ENCODE results near the gene DTNB. TPM values are rescaled to one million over a fixed set of nuclear protein-coding genes. Genes with fewer than 3 reads are reported as not detected.

DTNB gene
- total RNA-seq, 1 donor from 2014 or later: 12.0 TPM

DNA sequence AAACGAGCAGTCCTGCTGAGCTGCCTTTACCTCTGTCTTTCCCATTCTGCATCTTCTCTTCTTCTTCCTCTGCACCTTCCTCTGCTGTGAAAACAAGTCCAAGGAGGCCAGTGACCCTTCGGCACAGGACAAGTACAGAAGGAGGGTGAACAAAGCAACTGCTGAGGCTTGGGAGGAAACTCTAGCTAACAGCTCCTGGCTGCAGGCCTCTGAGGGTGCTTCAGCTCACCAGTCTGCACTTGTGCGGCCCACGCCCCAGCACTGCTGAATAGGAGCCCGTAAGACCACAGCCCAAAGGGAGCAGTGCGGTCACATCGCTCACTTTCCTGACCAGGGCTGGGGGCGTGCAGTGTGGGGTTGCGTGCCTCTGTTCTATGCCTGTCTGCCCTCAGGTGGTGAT, 289.6 kb downstream of the DTNB start:
- no peaks in the 10 kb centered on the region for H3K36me3 Mint-ChIP-seq (ENCODE audit: low read depth, unreplicated experiment)
- peaks cover 6% of the 10 kb centered on the region for H3K27me3 Mint-ChIP-seq (ENCODE audit: unreplicated experiment)
- TF ChIP-seq, protein P1, sequence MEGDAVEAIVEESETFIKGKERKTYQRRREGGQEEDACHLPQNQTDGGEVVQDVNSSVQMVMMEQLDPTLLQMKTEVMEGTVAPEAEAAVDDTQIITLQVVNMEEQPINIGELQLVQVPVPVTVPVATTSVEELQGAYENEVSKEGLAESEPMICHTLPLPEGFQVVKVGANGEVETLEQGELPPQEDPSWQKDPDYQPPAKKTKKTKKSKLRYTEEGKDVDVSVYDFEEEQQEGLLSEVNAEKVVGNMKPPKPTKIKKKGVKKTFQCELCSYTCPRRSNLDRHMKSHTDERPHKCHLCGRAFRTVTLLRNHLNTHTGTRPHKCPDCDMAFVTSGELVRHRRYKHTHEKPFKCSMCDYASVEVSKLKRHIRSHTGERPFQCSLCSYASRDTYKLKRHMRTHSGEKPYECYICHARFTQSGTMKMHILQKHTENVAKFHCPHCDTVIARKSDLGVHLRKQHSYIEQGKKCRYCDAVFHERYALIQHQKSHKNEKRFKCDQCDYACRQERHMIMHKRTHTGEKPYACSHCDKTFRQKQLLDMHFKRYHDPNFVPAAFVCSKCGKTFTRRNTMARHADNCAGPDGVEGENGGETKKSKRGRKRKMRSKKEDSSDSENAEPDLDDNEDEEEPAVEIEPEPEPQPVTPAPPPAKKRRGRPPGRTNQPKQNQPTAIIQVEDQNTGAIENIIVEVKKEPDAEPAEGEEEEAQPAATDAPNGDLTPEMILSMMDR (IDR thresholded peaks at IDR 0.05; ENCODE audit: unreplicated experiment): no peak
- no peaks in the 10 kb centered on the region for H3K9me3 Mint-ChIP-seq (ENCODE audit: unreplicated experiment)
- H3K27ac Mint-ChIP-seq (ENCODE audit: unreplicated experiment): no peak overlapping the region
- no peak for DNase-seq (ENCODE audit: low spot score)
- no peak overlapping the region for H3K4me3 Mint-ChIP-seq (ENCODE audit: unreplicated experiment)
- H3K4me1 Mint-ChIP-seq (ENCODE audit: unreplicated experiment): no peaks in the 10 kb centered on the region

DNA sequence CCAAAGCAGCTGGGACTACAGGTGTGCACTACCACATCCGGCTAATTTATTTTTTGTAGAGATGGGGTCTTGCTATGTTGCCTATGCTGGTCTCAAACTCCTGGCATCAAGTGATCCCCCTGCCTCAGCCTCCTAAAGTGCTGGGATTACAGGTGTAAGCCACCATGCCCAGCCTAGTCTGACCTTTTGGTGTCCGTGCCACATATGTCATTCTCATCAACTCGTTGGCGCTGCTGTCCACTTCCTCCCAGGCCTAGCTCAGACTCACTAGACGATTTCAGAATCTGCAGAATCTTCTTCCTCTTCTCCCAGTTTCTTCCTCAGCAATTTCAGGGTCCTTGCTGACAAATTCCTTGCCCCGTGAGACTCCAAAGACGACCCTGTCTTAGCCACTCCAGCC, 291.9 kb downstream of the DTNB start:
- TF ChIP-seq, protein P1 (IDR thresholded peaks at IDR 0.05; ENCODE audit: unreplicated experiment): no peak
- H3K4me1 Mint-ChIP-seq (ENCODE audit: unreplicated experiment): no peaks in the 10 kb centered on the region
- no peak overlapping the region for H3K4me3 Mint-ChIP-seq (ENCODE audit: unreplicated experiment)
- H3K9me3 Mint-ChIP-seq (ENCODE audit: unreplicated experiment): no peaks in the 10 kb centered on the region
- DNase-seq (ENCODE audit: low spot score): no peak
- peaks cover 6% of the 10 kb centered on the region for H3K27me3 Mint-ChIP-seq (ENCODE audit: unreplicated experiment)
- no peaks in the 10 kb centered on the region for H3K36me3 Mint-ChIP-seq (ENCODE audit: low read depth, unreplicated experiment)
- H3K27ac Mint-ChIP-seq (ENCODE audit: unreplicated experiment): no peak overlapping the region

GRCh38 chr2:25380586-25381375, 292.6 kb downstream of the DTNB start:
- Mint-ChIP-seq H3K9me3 (ENCODE audit: unreplicated experiment) (no peaks in the 10 kb centered on the region), H3K4me3 (ENCODE audit: unreplicated experiment) (no peak overlapping the region), H3K27ac (ENCODE audit: unreplicated experiment) (no peak overlapping the region), H3K4me1 (ENCODE audit: unreplicated experiment) (peaks cover 4% of the 10 kb centered on the region), H3K36me3 (ENCODE audit: low read depth, unreplicated experiment) (no peaks in the 10 kb centered on the region), H3K27me3 (ENCODE audit: unreplicated experiment) (peaks cover 10% of the 10 kb centered on the region)
- TF ChIP-seq, protein P1 (IDR thresholded peaks at IDR 0.05; ENCODE audit: unreplicated experiment): no peak
- DNase-seq (ENCODE audit: low spot score): no peak

GRCh38 chr2:25380023-25380422, 293.4 kb downstream of the DTNB start:
- no peaks in the 10 kb centered on the region for H3K9me3 Mint-ChIP-seq (ENCODE audit: unreplicated experiment)
- peaks cover 10% of the 10 kb centered on the region for H3K27me3 Mint-ChIP-seq (ENCODE audit: unreplicated experiment)
- H3K4me3 Mint-ChIP-seq (ENCODE audit: unreplicated experiment): no peak overlapping the region
- no peaks in the 10 kb centered on the region for H3K36me3 Mint-ChIP-seq (ENCODE audit: low read depth, unreplicated experiment)
- H3K27ac Mint-ChIP-seq (ENCODE audit: unreplicated experiment): no peak overlapping the region
- TF ChIP-seq, protein P1 (IDR thresholded peaks at IDR 0.05; ENCODE audit: unreplicated experiment): no peak
- no peak for DNase-seq (ENCODE audit: low spot score)
- H3K4me1 Mint-ChIP-seq (ENCODE audit: unreplicated experiment): peaks cover 4% of the 10 kb centered on the region

DNA sequence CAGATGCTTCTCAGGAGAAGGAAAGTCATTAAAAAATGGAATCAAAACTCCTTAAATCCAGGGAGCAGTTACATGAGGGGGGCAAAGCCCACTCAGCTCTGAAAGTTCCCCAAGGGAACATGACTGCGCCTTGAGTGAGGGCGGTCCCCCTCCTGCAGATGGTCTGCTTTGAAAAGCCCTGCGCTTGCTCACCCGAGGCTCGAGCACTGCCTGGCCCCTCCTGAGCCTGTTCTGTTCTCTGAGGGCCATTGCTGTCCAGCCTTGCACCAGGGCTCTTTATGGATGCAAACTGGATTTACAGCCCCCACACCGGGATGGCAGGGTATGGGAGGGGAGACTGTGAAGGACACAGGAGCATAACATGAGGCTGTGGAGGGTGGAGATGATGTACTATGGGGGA, 293.8 kb downstream of the DTNB start:
- no peak overlapping the region for H3K4me3 Mint-ChIP-seq (ENCODE audit: unreplicated experiment)
- H3K27ac Mint-ChIP-seq (ENCODE audit: unreplicated experiment): no peak overlapping the region
- no peaks in the 10 kb centered on the region for H3K36me3 Mint-ChIP-seq (ENCODE audit: low read depth, unreplicated experiment)
- TF ChIP-seq, protein P1 (IDR thresholded peaks at IDR 0.05; ENCODE audit: unreplicated experiment): no peak
- no peak for DNase-seq (ENCODE audit: low spot score)
- peaks cover 4% of the 10 kb centered on the region for H3K4me1 Mint-ChIP-seq (ENCODE audit: unreplicated experiment)
- peaks cover 10% of the 10 kb centered on the region for H3K27me3 Mint-ChIP-seq (ENCODE audit: unreplicated experiment)
- no peaks in the 10 kb centered on the region for H3K9me3 Mint-ChIP-seq (ENCODE audit: unreplicated experiment)

Data from endothelial cell (in vitro differentiated cells).